NT2/D1 (cell line): ENCODE results near the gene ZFP69B.

Source experiments
- SUZ12 ChIP-seq: IDR thresholded peaks from 2 replicates; pipeline ENCODE4 v1.6.1; 2011; ENCODE audit not compliant: insufficient read length, insufficient read depth; ENCODE audit errors: extremely low read depth
- YY1 ChIP-seq: IDR thresholded peaks from 2 replicates; pipeline ENCODE4 v1.6.1; 2011; ENCODE audit not compliant: insufficient read length, insufficient read depth
- ZNF274 ChIP-seq: IDR thresholded peaks from 2 replicates; pipeline ENCODE4 v1.6.1; 2011; ENCODE audit warnings: mild to moderate bottlenecking, low read depth, low read length

DNA sequence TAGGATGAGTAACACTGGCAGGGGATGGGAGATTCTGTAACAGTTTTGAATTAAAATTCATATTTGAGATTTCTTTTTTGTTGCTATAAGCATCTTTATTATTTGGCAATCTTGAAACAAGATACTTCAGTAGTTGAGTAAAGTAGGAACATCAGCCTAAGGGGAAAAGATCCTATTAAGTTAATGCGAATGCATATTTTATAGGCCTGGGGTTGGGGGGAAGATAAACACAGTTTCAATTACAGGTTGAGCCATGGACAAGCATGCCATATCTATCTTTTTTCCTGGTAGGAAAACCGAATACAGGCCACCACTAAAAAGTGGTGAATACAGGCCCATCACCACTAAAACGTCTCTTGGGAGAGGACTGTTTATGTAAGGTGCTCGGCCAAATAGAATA lies 44.5 kb upstream of the ZFP69B start:
- TF ChIP-seq ZNF274 (no peak), SUZ12 (no peak), YY1 (no peak)
